Measurements from ENCODE around the gene TMEM184B.

- TF ChIP-seq CTCF (IDR thresholded peaks at IDR 0.05): no peak
- no peak for TF ChIP-seq POLR2A (IDR thresholded peaks at IDR 0.05)
Observed at GRCh38 chr22:38184788-38185187, 88.0 kb downstream of the TMEM184B start.
